Stimulated activated CD4-positive, alpha-beta T cell treated with anti-CD3 and anti-CD28 coated beads, Interleukin-12 subunit alpha, Interleukin-12 subunit beta, amount 100 ng/mL, for 24 hours (primary cell): ENCODE measurements around the gene ZNF124.
"Not testable (repeated sequence)": the region's sequence is repeated elsewhere in the genome, so short reads cannot be mapped to it uniquely, and the experiment has no call there.

ENCODE experiments used
- DNase-seq, 2 experiments: peaks; one replicate each; pipeline ENCODE4 v3.0.0-alpha.2; 2020; ENCODE audit warnings: low read depth in 2 of 2

The ZNF124 gene

GRCh38 chr1:247172996-247173395 lies 1.2 kb upstream of the ZNF124 start:
- no peak for DNase-seq

- DNase-seq, result not testable (repeated sequence)
These were observed 377 bp downstream of the ZNF124 start for GRCh38 chr1:247171443-247171842.

GRCh38 chr1:247165674-247166073 lies 6.1 kb downstream of the ZNF124 start:
- no peak for DNase-seq

DNA sequence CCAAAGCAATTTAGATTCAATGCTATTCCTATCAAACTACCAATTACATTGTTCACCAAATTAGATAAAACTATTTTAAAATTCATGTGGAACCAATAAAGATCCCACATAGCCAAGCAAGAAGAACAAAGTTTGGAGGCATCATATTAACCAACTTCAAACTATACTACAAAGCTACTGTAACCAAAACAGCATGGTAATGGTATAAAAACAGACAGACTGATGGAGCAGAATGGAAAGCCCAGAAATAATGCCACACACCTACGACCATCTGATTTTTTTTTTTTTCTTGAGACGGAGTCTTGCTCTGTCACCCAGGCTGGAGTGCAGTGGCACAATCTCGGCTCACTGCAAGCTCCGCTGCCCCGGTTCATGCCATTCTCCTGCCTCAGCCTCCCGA lies 7.1 kb downstream of the ZNF124 start:
- no peak for DNase-seq

- DNase-seq, result no peak
These were observed 15.0 kb downstream of the ZNF124 start for GRCh38 chr1:247156787-247157232.

DNA sequence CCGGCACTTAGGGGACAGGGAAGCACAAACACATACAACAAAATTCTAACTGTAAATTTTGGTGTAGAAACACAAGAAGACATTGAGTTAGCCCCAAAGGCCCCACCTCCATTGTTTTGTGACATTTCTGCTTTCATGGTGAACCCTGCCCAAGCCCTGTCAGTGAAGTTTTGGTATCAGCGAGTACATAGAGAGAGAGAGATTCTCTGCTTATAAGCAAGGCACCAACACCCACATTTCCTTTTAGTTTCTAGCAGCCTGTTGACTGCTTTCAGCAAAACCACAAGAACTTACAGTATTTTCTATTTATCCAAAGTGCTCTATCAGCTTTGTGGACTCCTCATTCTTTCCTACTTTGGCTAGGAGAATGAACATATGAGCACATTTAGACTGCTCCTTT lies 24.0 kb downstream of the ZNF124 start:
- no peak for DNase-seq

DNA sequence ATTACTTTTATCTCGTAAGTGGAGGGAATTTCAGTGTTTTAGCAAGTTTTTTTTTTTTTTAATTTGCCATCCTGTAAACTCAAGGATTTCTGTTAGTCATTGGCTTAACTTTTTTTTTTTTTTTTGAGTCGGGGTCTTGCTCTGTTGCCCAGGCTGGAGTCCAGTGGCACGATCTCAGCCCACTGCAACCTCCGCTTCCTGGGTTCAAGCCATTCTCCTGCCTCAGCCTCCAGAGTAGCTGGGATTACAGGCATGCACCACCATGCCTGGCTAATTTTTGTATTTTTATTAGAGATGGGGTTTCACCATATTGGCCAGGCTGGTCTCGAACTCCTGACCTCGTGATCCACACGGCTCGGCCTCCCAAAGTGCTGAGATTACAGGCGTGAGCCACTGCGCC lies 24.7 kb downstream of the ZNF124 start:
- DNase-seq, result not testable (repeated sequence)

GRCh38 chr1:247146671-247147070 lies 25.1 kb downstream of the ZNF124 start:
- DNase-seq, result no peak

- no peak for DNase-seq
These were observed 26.5 kb downstream of the ZNF124 start for GRCh38 chr1:247145279-247145678.

DNA sequence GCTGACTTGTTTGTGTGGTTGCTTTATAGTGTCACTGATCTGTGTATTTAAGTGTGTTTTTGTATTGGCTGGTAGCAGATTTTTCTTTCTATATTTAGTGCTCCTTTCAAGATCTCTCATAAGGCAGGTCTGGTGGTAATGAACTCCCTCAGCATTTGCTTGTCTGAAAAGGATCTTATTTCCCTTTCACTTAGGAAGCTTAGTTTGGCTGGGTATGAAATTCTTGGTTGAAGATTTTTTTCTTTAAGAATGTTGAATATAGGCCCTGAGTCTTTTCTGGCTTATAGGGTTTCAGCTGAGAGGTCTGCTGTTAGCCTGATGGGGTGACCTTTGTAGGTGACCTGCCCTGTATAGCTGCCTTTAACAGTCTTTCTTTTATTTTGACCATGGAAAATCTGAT lies 32.3 kb downstream of the ZNF124 start:
- DNase-seq, result not testable (repeated sequence)

DNA sequence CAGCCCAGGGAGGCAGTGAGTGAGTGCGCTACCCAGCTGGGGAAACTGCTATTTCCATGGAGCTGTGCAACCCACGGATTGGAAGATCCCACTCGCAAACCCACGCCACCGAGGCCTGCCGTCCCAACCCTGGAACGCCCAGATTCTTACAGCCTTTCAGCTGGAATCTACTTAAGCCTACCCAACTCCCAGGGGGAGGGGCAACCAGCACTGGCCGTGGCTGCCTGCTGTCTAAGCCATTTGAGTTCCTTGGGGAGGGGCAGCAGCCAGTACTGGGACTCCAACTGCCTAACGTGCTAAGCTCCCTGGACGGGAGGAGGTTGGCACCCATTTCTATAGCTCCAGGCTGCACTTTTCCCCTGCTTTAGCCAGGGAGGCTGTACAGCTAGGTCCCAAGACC lies 40.6 kb downstream of the ZNF124 start:
- no peak for DNase-seq

DNA sequence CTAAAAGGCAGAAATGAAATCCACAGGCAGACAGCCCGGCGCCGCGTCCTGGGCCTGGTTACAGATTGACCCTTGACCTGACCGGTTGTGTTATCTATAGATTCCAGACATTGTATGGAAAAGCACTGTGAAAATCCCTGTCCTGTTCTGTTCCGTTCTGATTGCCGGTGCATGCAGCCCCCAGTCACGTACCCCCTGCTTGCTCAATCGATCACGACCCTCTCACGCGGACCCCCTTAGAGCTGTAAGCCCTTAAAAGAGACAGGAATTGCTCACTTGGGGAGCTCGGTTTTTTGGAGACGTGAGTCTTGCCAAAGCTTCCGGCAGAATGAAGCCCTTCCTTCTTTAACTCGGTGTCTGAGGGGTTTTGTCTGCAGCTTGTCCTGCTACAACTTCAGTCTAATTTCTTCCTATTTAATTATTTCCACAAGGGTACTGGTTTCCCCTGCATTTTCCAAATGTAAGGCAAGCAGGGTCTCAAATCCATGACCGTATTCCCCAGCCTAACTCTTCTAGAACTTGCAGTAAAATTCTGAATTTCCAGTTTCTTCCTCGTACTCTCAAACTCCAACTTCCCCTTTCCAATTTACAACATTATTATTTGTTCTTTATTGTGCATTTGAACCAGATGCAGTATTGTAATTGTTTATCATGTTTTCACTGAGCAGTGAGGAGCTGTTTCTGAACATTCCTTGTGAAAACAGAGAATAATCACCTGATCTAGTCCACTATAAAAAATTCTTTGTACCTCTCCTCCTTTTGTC lies 44.1 kb downstream of the ZNF124 start:
- DNase-seq, result not testable (repeated sequence)

GRCh38 chr1:247126601-247127000 lies 45.2 kb downstream of the ZNF124 start:
- DNase-seq, result not testable (repeated sequence)

GRCh38 chr1:247126166-247126565 lies 45.7 kb downstream of the ZNF124 start:
- DNase-seq, result not testable (repeated sequence)

GRCh38 chr1:247121382-247121781 lies 50.4 kb downstream of the ZNF124 start:
- DNase-seq, result no peak

DNA sequence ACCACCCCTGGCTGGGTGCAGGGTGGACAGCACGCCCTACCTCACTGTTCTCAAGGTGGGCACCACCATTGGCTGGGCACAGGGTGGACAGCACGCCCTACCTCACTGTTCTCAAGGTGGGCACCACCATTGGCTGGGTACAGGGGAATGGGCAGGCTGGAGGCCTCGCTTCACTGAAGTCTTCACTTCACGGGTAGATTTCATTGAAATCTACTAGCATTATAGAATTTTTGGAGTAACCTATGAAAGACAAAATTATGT lies 51.5 kb downstream of the ZNF124 start:
- not testable (repeated sequence) for DNase-seq

GRCh38 chr1:247119600-247120407 lies 52.0 kb downstream of the ZNF124 start:
- DNase-seq, result no peak

- DNase-seq, result no peak
These were observed 52.8 kb downstream of the ZNF124 start for GRCh38 chr1:247118946-247119446.

DNA sequence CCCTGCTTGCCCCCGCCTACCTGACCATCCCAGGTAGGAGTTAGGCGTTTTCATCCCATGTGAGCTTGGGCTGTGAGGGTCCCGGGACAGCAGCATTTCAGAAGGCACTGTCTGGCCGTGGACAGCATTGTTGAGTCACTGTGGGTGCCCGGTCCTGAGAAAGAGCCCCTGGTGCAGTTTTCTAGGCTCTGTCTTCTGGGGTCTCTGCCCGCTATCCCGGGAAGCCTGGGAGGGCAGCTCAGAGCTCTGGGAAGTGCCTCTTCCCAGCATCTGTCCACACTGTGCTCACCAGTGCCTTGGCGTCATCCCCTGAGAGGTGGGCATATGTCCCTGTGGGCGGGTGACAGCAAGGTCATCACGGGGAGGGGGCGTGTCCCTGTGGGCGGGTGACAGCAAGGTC lies 56.3 kb downstream of the ZNF124 start:
- no peak for DNase-seq

DNA sequence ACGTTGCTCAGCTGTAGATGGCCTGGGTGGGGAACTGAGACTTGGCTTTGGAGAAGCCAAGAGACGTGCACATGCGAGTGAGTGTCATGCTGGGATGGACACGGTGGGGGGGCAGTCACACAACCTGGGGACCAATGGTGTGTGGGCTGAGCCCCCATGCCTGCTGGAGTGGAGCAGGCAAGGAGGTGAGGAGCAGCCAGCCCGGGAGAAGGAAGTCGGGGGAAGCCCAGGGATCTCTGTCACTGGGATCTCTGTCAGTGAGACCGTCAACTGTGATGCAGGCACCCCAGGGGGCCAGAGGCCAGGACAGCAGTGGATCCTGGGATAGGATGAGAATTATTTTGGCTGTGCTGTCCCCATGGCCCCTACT lies 56.7 kb downstream of the ZNF124 start:
- DNase-seq, result no peak

DNA sequence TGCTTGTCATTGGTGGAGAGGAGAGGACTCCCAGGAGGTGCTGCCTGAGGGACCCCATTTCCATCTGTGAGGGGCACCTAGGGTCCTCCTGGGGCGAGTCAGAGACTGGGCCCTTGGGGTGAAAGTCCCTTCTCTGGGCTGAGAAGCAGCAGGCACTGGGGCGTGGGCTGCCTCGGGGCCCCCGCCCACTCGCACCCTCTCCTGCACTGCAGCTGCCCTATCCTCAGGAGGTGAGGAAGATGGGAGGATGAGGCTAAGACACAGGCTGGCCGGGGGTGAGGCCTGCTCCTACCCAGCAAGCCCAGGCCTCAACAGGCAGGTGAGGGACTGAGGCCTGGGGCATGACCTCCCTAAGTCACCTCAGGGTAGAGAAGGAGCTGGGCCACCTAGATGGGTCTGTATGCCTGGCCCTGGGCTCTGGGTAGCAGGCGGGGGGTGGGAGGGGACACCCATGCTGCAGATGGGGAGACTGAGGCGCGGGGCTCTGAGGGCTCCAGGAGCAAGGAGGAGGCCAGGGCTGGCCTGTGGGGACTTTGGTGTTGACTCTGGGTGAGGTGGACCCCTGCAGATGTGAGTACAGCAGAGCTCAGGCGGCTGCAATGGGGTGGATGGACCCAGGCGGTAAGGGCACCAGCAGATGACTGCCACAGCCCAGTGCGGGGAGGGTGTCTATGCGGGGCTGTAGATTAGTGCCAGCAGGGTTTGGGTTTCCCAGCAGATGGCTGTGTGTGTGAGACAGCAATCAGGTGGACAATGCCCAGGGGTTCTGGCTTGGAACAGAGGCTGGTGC lies 57.3 kb downstream of the ZNF124 start:
- DNase-seq, result no peak

GRCh38 chr1:247113733-247114271 lies 58.0 kb downstream of the ZNF124 start:
- DNase-seq, result no peak
